ENCODE data around the gene NFATC2.
"Not testable (repeated sequence)": the region's sequence is repeated elsewhere in the genome, so short reads cannot be mapped to it uniquely, and the experiment has no call there.

Gene NFATC2

DNA sequence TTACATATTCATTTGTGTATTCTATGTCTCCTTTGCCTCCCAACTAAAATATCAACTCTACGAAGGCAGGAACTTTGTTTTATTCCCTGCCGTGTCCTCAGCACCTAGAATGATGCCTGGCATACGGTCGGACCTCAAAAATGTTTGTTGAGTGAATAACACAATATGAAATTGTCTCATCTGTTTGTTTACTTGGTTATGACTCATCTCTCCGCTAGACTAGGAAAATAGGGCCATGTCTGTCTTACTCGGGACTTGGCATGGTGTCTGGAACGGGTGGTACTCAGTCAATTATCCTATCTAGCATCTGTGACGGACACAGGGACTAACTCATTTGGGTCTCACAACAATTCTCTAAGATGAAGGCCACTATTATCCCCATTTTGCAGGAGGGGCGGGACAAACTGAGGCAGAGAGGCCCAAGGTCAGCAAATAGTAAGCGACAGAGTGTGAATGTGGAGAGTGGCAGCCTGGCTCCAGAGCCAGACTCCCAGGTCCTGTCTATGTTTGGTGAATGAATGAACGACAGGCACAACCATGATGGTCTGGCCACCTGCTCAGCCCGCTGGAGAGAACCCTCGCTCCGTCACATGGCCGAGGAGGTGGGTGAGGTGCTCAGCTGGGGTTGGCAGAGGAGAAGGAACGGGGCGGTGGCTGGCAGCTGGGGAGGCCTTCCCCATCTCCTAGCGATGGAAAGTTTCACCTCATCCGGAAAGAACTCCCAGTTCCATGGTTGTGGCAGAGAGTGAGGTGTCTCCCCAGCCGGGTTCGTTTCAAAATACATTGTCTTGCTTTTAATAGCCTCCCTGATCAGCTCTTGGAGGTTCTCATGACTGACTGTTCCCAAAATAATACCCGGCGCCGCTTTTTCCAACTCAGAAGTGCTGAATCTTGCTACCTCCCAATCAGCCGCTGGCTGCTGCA, 27.6 kb upstream of the NFATC2 start:
- in situ Hi-C loops (cut with HindIII; ENCODE audit: low sequenced_read_pairs): no loop called here
- TF ChIP-seq, protein P1, sequence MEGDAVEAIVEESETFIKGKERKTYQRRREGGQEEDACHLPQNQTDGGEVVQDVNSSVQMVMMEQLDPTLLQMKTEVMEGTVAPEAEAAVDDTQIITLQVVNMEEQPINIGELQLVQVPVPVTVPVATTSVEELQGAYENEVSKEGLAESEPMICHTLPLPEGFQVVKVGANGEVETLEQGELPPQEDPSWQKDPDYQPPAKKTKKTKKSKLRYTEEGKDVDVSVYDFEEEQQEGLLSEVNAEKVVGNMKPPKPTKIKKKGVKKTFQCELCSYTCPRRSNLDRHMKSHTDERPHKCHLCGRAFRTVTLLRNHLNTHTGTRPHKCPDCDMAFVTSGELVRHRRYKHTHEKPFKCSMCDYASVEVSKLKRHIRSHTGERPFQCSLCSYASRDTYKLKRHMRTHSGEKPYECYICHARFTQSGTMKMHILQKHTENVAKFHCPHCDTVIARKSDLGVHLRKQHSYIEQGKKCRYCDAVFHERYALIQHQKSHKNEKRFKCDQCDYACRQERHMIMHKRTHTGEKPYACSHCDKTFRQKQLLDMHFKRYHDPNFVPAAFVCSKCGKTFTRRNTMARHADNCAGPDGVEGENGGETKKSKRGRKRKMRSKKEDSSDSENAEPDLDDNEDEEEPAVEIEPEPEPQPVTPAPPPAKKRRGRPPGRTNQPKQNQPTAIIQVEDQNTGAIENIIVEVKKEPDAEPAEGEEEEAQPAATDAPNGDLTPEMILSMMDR (IDR thresholded peaks at IDR 0.05; ENCODE audit: low read depth, low read length): no peak
- no peak for DNase-seq (ENCODE audit: low read depth, low spot score)
- no peak overlapping the region for H3K4me3 ChIP-seq (ENCODE audit: low read depth, low read length)

DNA sequence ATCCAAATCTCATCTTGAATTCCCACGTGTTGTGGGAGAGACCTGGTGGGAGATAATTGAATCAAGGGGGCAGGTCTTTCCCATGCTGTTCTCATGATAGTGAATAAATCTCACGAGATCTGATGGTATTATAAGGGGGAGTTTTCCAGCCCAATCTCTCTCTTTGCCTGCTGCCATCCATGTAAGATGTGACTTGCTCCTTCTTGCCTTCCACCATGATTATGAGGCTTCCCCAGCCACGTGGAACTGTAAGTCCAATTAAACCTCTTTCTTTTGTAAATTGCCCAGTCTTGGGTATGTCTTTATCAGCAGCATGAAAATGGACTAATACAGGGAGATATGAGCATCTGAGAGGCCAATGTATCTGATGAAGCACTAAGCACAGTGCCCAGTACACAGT, 26.0 kb upstream of the NFATC2 start:
- in situ Hi-C loops (cut with HindIII; ENCODE audit: low sequenced_read_pairs); DNase-seq (ENCODE audit: low read depth, low spot score): not testable (repeated sequence)

DNA sequence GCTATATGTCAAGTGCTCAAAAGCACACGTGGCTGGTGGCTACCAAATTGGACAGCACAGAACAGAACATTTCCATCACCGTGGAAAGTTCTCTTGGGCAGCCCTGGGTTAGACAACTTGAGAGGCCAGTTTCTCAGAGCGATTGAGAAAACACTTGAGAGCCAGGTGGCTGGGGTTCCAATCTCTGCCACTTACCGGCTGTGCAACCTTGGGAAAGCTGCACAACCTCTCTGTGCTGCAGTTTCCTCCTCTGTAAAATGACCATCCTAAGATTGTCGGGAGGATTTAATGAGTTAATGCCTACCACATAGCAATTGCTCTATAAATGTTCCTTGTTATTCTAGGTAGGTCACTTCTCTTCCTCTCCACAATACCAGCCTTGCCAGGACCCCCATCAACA, 25.1 kb upstream of the NFATC2 start:
- no peak overlapping the region for H3K4me3 ChIP-seq (ENCODE audit: low read depth, low read length)
- in situ Hi-C loops (cut with HindIII; ENCODE audit: low sequenced_read_pairs): no loop called here
- TF ChIP-seq, protein P1 (IDR thresholded peaks at IDR 0.05; ENCODE audit: low read depth, low read length): no peak
- no peak for DNase-seq (ENCODE audit: low read depth, low spot score)

More for the DNA sequence above, 26.0 kb upstream of the NFATC2 start:
- not testable (repeated sequence) for H3K4me3 ChIP-seq (ENCODE audit: low read depth, low read length)

DNA sequence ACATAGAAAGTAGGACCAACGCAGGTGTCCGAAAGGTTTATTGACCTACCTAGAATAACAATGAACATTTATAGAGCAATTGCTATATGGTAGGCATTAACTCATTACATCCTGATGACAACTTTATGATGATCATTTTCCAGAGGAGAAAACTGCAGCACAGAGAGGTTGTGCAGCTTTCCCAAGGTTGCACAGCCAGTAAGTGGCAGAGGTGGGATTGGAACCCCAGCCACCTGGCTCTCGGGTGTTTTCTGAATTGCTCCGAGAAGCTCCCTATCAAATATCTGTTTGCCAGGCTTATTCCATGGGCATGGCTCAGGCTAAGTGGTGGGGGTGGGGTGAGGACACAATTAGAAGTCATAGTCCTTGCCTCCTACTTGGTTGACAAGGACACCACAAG, 24.1 kb upstream of the NFATC2 start:
- TF ChIP-seq, protein P1 (IDR thresholded peaks at IDR 0.05; ENCODE audit: low read depth, low read length): no peak
- in situ Hi-C loops (cut with HindIII; ENCODE audit: low sequenced_read_pairs): no loop called here
- H3K4me3 ChIP-seq (ENCODE audit: low read depth, low read length): no peak overlapping the region
- DNase-seq (ENCODE audit: low read depth, low spot score): no peak

DNA sequence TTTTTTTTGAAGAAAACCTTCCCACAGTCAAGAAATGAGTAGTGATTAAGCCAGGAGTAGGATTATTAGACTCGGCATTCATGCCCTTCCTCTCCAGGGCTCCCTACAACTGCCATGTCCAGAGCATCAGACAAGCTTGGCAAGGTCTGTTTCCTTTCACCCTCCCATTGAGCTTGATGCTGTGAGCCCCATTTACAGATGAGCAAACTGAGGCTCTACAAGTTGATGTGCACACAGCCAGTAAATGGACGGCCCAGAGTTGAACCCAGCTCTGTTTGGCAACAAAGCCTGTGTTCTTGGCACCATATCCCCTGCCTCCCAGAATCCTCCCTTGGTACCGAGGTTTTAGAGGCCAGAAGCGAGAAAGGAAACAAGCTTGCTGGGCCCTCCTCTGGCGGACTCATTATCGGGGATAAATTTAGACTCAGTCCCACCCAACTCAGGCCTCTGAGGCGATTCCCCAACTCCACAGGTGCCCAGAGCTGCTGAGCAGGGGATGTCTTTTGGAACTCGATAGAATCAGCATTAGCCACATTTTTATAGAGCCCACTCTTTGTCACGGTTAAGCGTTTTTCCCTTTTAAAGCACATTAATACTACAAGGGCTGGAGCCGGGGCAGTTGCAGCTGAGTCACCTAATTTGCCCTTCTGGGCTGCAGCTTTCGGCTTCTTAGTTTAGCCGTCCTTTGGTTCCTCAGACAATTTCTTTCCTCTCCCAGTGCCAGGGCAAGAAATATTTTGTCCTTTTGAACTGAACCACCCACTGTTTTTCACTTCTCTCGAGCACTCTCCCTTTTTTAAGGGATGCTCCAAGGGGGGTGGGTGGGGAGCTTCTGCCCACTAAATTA, 23.0 kb upstream of the NFATC2 start:
- TF ChIP-seq, protein P1 (IDR thresholded peaks at IDR 0.05; ENCODE audit: low read depth, low read length): no peak
- H3K4me3 ChIP-seq (ENCODE audit: low read depth, low read length): no peak overlapping the region
- in situ Hi-C loops (cut with HindIII; ENCODE audit: low sequenced_read_pairs): no loop called here
- DNase-seq (ENCODE audit: low read depth, low spot score): peak; percentile 73

DNA sequence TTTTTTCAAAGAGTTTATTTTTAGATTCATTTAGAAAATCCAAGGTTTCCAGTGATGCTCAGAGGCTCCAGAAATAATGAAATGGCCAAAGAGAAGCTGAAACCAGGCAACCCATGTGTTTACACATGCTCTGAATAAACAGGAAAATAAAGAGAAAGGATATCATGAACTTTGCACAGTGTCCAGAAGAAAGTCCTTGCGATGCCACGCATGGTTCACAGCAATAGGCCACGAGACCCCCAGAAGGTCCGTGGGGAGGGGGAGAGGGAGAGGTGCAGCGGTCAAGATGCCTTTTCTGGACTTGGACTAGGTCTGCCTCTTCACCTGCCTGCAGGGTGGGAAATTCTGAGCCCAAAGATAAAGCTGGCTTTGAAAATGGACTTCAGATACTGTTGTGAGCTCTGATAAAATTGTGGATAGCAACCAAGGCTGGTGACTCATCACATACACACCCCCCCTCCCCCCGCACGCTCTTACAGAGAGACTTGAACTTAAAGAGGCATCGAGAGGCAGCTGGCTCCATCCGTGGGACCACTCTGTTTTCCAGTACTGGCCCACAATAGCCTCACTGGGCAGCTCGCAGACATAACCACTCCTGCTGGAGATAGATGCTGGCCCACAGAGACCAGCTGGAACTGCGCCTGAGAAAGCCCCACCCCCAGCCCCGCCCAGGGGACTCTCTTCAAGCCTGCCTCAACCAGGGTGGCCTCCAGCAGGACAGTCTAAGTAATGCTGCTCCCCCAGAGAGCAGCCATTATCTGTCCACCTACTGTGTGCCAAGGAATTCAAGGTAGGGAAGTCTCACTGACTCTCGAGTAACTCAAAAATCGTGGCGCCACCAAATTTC, 21.2 kb upstream of the NFATC2 start:
- TF ChIP-seq, protein P1 (IDR thresholded peaks at IDR 0.05; ENCODE audit: low read depth, low read length): no peak
- in situ Hi-C loops (cut with HindIII; ENCODE audit: low sequenced_read_pairs): no loop called here
- H3K4me3 ChIP-seq (ENCODE audit: low read depth, low read length): peak overlapping the region; percentile 67
- DNase-seq (ENCODE audit: low read depth, low spot score): peak; percentile 95
